Stomach (tissue), 9 donors: ENCODE data around the gene SH3PXD2A. TPM values are rescaled to one million over a fixed set of nuclear protein-coding genes. Genes with fewer than 3 reads are reported as not detected.

Source experiments
- DNase-seq, 2 donors: peaks; one replicate each; pipeline versions ENCODE4 v3.0.0 to v3.0.0-alpha.2; 2013 to 2019
- H3K27ac ChIP-seq, 5 donors: fragments of 200-600 bp in 4 of 5; sonication (generic) in 4 of 5; one replicate each; pipeline ENCODE4 v1.5.1; 2013 to 2019; ENCODE audit warnings: mild to moderate bottlenecking in 1 of 5, moderate library complexity in 1 of 5
- H3K27me3 ChIP-seq, 3 donors: fragments of 200-600 bp; sonication (generic); one replicate each; pipeline ENCODE4 v1.5.1; 2017 to 2019; ENCODE audit warnings: mixed run types in 1 of 3
- H3K36me3 ChIP-seq, 4 donors: fragments of 200-600 bp; sonication (generic); 1 replicate in 3 of 4; 2 replicates in 1 of 4; pipeline ENCODE4 v1.5.1; 2016 to 2019
- H3K4me1 ChIP-seq, 4 donors: fragments of 200-600 bp; sonication (generic); one replicate each; pipeline ENCODE4 v1.5.1; 2016 to 2019
- H3K4me3 ChIP-seq, 4 donors: fragments of 200-600 bp; sonication (generic) in 3 of 4; one replicate each; pipeline ENCODE4 v1.5.1; 2016 to 2019; ENCODE audit warnings: mild to moderate bottlenecking in 1 of 4
- H3K9me3 ChIP-seq, 4 donors: fragments of 200-600 bp; sonication (generic); one replicate each; pipeline ENCODE4 v1.5.1; 2016 to 2019
- CTCF ChIP-seq, 7 experiments: fragments of 450-650 bp in 4 of 7; fragments of 200-600 bp in 3 of 7; sonication (generic) in 3 of 7; IDR thresholded peaks; one replicate each; pipeline ENCODE4 v1.5.1; 2016 to 2019; ENCODE audit warnings: antibody characterized with exemption in 7 of 7, control low read depth in 2 of 7, mild to moderate bottlenecking in 1 of 7
- EP300 ChIP-seq: sonication (generic); formaldehyde crosslinking; IDR thresholded peaks from one replicate; pipeline ENCODE4 v1.6.1; 2017; ENCODE audit warnings: antibody characterized with exemption
- POLR2A ChIP-seq, 4 donors: fragments of 450-650 bp; IDR thresholded peaks; one replicate each; pipeline ENCODE4 v1.6.1; 2016; ENCODE audit warnings: antibody characterized with exemption in 4 of 4, control low read depth in 2 of 4, mild to moderate bottlenecking in 1 of 4, moderate library complexity in 1 of 4
- POLR2AphosphoS5 ChIP-seq, 3 donors: sonication (generic); formaldehyde crosslinking; IDR thresholded peaks; one replicate each; pipeline ENCODE4 v1.6.1; 2016; ENCODE audit warnings: antibody characterized with exemption in 3 of 3
- WGBS, 5 donors: extraction: QIAGEN DNeasy Blood & Tissue Kit in 3 of 5; methylation state at CpG; one replicate each; pipeline versions ENCODE4 v1.1.5 to v1.1.7; 2013 to 2018; 5-methylcytosine and 5-hydroxymethylcytosine counted together
- intact Hi-C: fragments of 100-400 bp; cut with DNase I; formaldehyde crosslinking; loops from one replicate; pipeline ENCODE4 v1.15.1; 2023; ENCODE audit warnings: low total_unique reads
- polyA plus RNA-seq, 3 donors: library from polyadenylated mRNA; stranded (reverse); fragments of 200-250 nt; gene quantifications; one replicate each; pipeline ENCODE4 v1.2.3, GENCODE V29; 2013
- total RNA-seq, 5 donors: library from RNA; depleted of rRNA; stranded (reverse); fragments of >200 nt; gene quantifications; one replicate each; pipeline versions ENCODE4 v1.1.0 to v1.2.3, GENCODE V29; 2014 to 2016
- donor health status: healthy with polysubstance abuse.
- donor health status: Bipolar disorder and iron deficiency.
- donor health status: healthy.

SH3PXD2A gene
- total and polyA plus RNA-seq, 8 donors, result 12.8 to 51.6 (median 24.0) TPM

GRCh38 chr10:103659674-103660363 is 195.6 kb downstream of the SH3PXD2A start:
- intact Hi-C loops, result no loop called here
- TF ChIP-seq CTCF (IDR thresholded peaks at IDR 0.05), result no peak
- TF ChIP-seq POLR2AphosphoS5 (IDR thresholded peaks at IDR 0.05), result peak; percentile 68 to 92 (median 89)
- TF ChIP-seq POLR2A (IDR thresholded peaks at IDR 0.05), result peak in 2 of 4 donors; percentile 42
- no peak for TF ChIP-seq EP300
- peak; percentile 79 to 95 for DNase-seq
- Histone ChIP-seq H3K9me3 (no peaks in the 10 kb centered on the region), H3K27ac (peak overlapping the region; percentile 83 to 95 (median 92)), H3K4me1 (peaks cover 36 to 66% (median 52%) of the 10 kb centered on the region in 4 donors), H3K4me3 (peak overlapping the region; percentile 66 to 74 (median 72)), H3K27me3 (no peaks in the 10 kb centered on the region), H3K36me3 (peaks cover 0 to 36% (median 21%) of the 10 kb centered on the region in 4 donors)
- 23 to 33% (median 30%) methylated on average over 10 to 11 of the region's 11 CpGs for WGBS, 5 donors

GRCh38 chr10:103658049-103658577 is 197.3 kb downstream of the SH3PXD2A start:
- WGBS, 5 donors, result 70 to 96% (median 77%) methylated on average over 4 of the region's 4 CpGs
- Histone ChIP-seq H3K4me1 (peaks cover 41 to 66% (median 54%) of the 10 kb centered on the region in 4 donors), H3K9me3 (no peaks in the 10 kb centered on the region), H3K27ac (peak overlapping the region in 1 of 5 donors; percentile 95), H3K4me3 (no peak overlapping the region), H3K27me3 (no peaks in the 10 kb centered on the region), H3K36me3 (peaks cover 0 to 37% (median 22%) of the 10 kb centered on the region in 4 donors)
- intact Hi-C loops, result no loop called here
- no peak for TF ChIP-seq EP300
- TF ChIP-seq POLR2A (IDR thresholded peaks at IDR 0.05), result no peak
- no peak for TF ChIP-seq POLR2AphosphoS5 (IDR thresholded peaks at IDR 0.05)
- TF ChIP-seq CTCF (IDR thresholded peaks at IDR 0.05), result no peak
- peak in 1 of 2 donors; percentile 33 for DNase-seq

- Histone ChIP-seq H3K36me3 (peaks cover 0 to 37% (median 22%) of the 10 kb centered on the region in 4 donors), H3K27ac (no peak overlapping the region), H3K27me3 (no peaks in the 10 kb centered on the region), H3K4me1 (peaks cover 50 to 68% (median 56%) of the 10 kb centered on the region in 4 donors), H3K4me3 (no peak overlapping the region), H3K9me3 (no peaks in the 10 kb centered on the region)
- DNase-seq, result no peak
- TF ChIP-seq CTCF (IDR thresholded peaks at IDR 0.05), result no peak
- TF ChIP-seq POLR2A (IDR thresholded peaks at IDR 0.05), result no peak
- no peak for TF ChIP-seq EP300
- no peak for TF ChIP-seq POLR2AphosphoS5 (IDR thresholded peaks at IDR 0.05)
- intact Hi-C loops, result no loop called here
- 93 to 97% (median 96%) methylated on average over 4 of the region's 4 CpGs for WGBS, 5 donors
Observed at GRCh38 chr10:103657061-103657591, 198.2 kb downstream of the SH3PXD2A start.

DNA sequence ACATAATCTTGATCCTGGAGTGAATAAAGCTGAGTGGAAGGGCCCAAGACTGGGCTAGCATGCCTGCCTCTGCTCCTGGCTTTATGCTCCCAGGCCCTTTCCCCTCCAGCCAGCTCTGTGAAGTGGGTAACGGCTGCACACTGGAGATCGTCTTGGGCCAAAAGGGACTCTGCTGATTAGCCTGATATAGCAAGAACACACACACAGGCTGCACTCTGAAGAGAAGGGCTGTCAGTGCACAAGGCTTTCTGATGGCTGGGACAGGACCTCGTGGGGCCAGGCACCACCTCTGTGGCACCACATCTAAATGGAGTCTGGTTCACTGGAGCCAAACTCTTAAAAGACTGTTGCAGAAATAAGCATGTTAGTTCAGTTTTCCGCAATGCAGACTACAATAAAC is 200.5 kb downstream of the SH3PXD2A start:
- no peak overlapping the region for H3K27ac ChIP-seq
- TF ChIP-seq CTCF (IDR thresholded peaks at IDR 0.05) (no peak), POLR2A (IDR thresholded peaks at IDR 0.05) (no peak), EP300 (no peak), POLR2AphosphoS5 (IDR thresholded peaks at IDR 0.05) (no peak)
- H3K4me3 ChIP-seq, result no peak overlapping the region
- no peaks in the 10 kb centered on the region for H3K27me3 ChIP-seq
- peaks cover 34 to 74% (median 53%) of the 10 kb centered on the region in 4 donors for H3K4me1 ChIP-seq
- whole genome bisulfite sequencing, 5 donors, result 60 to 100% (median 71%) methylated on average over 1 to 4 of the region's 4 CpGs
- intact Hi-C loops, result no loop called here
- DNase-seq, result no peak
- H3K36me3 ChIP-seq, result peaks cover 0 to 45% (median 24%) of the 10 kb centered on the region in 4 donors
- H3K9me3 ChIP-seq, result no peaks in the 10 kb centered on the region
